H1 (cell line): Measurements from ENCODE around the gene LAT. TPM values are rescaled to one million over a fixed set of nuclear protein-coding genes. Genes with fewer than 3 reads are reported as not detected.

ENCODE experiments used
- CTCF ChIA-PET: fragments of 300-600 bp; sonication (Branson Sonifier 250); formaldehyde crosslinking; loops from one replicate; lab custom pipeline; 2021; ENCODE audit not compliant: partially characterized antibody; lab: Charles Lee
- POLR2A ChIA-PET: fragments of 300-600 bp; sonication (Branson Sonifier 250); formaldehyde crosslinking; loops from one replicate; lab custom pipeline; 2021; ENCODE audit warnings: inconsistent platforms; ENCODE audit not compliant: partially characterized antibody; lab: Charles Lee
- DNase-seq, 2 experiments: peaks; one replicate each; pipeline versions ENCODE4 v3.0.0 to v3.0.0-alpha.2; 2010 to 2022; ENCODE audit warnings: low spot score in 2 of 2, low read depth in 1 of 2, mixed read lengths in 1 of 2
- FAIRE-seq: peaks from 2 replicates; lab custom pipeline; 2011; peaks lifted over from hg19 to GRCh38; lab: Jason Lieb, UNC
- H2AFZ ChIP-seq: 2 replicates; pipeline ENCODE4 v1.8.1; 2012; ENCODE audit warnings: low read length, inconsistent platforms
- H2AK5ac ChIP-seq: 2 replicates; pipeline ENCODE4 v1.6.1; 2013; ENCODE audit warnings: low read depth, low read length
- H2BK120ac ChIP-seq: replicated peaks from 2 replicates; pipeline ENCODE3; 2013; ENCODE audit warnings: low read depth, low read length, inconsistent platforms
- H2BK12ac ChIP-seq: 2 replicates; pipeline ENCODE4 v1.6.1; 2013; ENCODE audit warnings: low read depth, low read length
- H2BK15ac ChIP-seq: 2 replicates; pipeline ENCODE4 v1.6.1; 2013; ENCODE audit warnings: low read length
- H2BK20ac ChIP-seq: 2 replicates; pipeline ENCODE4 v1.6.1; 2013; ENCODE audit warnings: low read length
- H2BK5ac ChIP-seq: 2 replicates; pipeline ENCODE4 v1.6.1; 2013; ENCODE audit warnings: low read depth, low read length
- H3K14ac ChIP-seq: 2 replicates; pipeline ENCODE4 v1.6.1; 2013; ENCODE audit warnings: inconsistent platforms; ENCODE audit not compliant: insufficient read length
- H3K18ac ChIP-seq: 2 replicates; pipeline ENCODE4 v1.6.1; 2013; ENCODE audit warnings: low read length; ENCODE audit errors: extremely low read depth
- H3K23ac ChIP-seq: 2 replicates; pipeline ENCODE4 v1.6.1; 2013; ENCODE audit warnings: inconsistent platforms; ENCODE audit not compliant: insufficient read length
- H3K23me2 ChIP-seq: 2 replicates; pipeline ENCODE4 v1.6.1; 2013; ENCODE audit warnings: low read depth, low read length
- H3K27ac ChIP-seq: 2 replicates; pipeline ENCODE4 v1.6.1; 2011; ENCODE audit warnings: low read depth, low read length, inconsistent platforms
- H3K27me3 ChIP-seq, 4 experiments: replicated peaks in 1 of 4; 1 replicate in 1 of 4; 2 replicates in 3 of 4; pipeline versions ENCODE4 v1.6.1 to v1.8.1; 2011 to 2013; ENCODE audit warnings: low read length in 3 of 4, mild to moderate bottlenecking in 3 of 4, inconsistent platforms in 2 of 4, mixed read lengths in 2 of 4, moderate library complexity in 1 of 4; ENCODE audit not compliant: control insufficient read depth in 3 of 4, insufficient read depth in 3 of 4; ENCODE audit errors: extremely low read depth in 1 of 4
- H3K36me3 ChIP-seq, 4 experiments: 2 replicates each; pipeline versions ENCODE4 v1.6.1 to v1.8.1; 2011 to 2013; ENCODE audit warnings: mild to moderate bottlenecking in 4 of 4, low read length in 3 of 4, moderate library complexity in 2 of 4, control low read depth in 1 of 4, inconsistent platforms in 1 of 4; ENCODE audit not compliant: insufficient read depth in 4 of 4, control insufficient read depth in 2 of 4
- H3K4ac ChIP-seq: replicated peaks from 2 replicates; pipeline ENCODE3; 2013; ENCODE audit warnings: low read length, low read depth, mixed read lengths, inconsistent platforms; ENCODE audit not compliant: insufficient read length
- H3K4me1 ChIP-seq, 4 experiments: replicated peaks in 1 of 4; 1 replicate in 1 of 4; 2 replicates in 3 of 4; pipeline versions ENCODE4 v1.6.1 to v1.8.1; 2011 to 2013; ENCODE audit warnings: low read length in 3 of 4, inconsistent platforms in 2 of 4, mixed read lengths in 1 of 4; ENCODE audit not compliant: insufficient read depth in 4 of 4, control insufficient read depth in 3 of 4
- H3K4me2 ChIP-seq, 2 experiments: 2 replicates each; pipeline versions ENCODE4 v1.6.1 to v1.8.1; 2011 to 2013; ENCODE audit warnings: low read depth in 2 of 2, low read length in 2 of 2, control low read depth in 1 of 2, inconsistent platforms in 1 of 2, mild to moderate bottlenecking in 1 of 2; ENCODE audit not compliant: insufficient read depth in 1 of 2
- H3K4me3 ChIP-seq, 4 experiments: fragments of 200-600, 300-600 bp in 1 of 4; sonication (generic), shearing (Covaris generic), sonication (Bioruptor Twin) in 1 of 4; 2 replicates each; pipeline versions ENCODE4 v1.5.1 to v1.8.1; 2011 to 2016; ENCODE audit warnings: low read length in 4 of 4, low read depth in 3 of 4, control low read depth in 2 of 4, inconsistent platforms in 2 of 4, mild to moderate bottlenecking in 2 of 4, mixed read lengths in 1 of 4, moderate library complexity in 1 of 4; ENCODE audit not compliant: insufficient read depth in 2 of 4; ENCODE audit errors: extremely low read depth in 1 of 4
- H3K56ac ChIP-seq: replicated peaks from 2 replicates; pipeline ENCODE3; 2013; ENCODE audit warnings: low read depth, mild to moderate bottlenecking, mixed read lengths, low read length, inconsistent platforms; ENCODE audit not compliant: insufficient read length
- H3K79me1 ChIP-seq: 2 replicates; pipeline ENCODE4 v1.6.1; 2013; ENCODE audit warnings: low read depth, low read length, control low read depth
- H3K79me2 ChIP-seq, 2 experiments: 2 replicates each; pipeline versions ENCODE4 v1.6.1 to v1.8.1; 2012 to 2013; ENCODE audit warnings: low read length in 2 of 2, mild to moderate bottlenecking in 2 of 2, inconsistent platforms in 1 of 2; ENCODE audit not compliant: insufficient read depth in 2 of 2, control insufficient read depth in 1 of 2
- H3K9ac ChIP-seq, 4 experiments: replicated peaks in 1 of 4; 1 replicate in 1 of 4; 2 replicates in 3 of 4; pipeline versions ENCODE4 v1.6.1 to v1.8.1; 2011 to 2013; ENCODE audit warnings: low read depth in 3 of 4, low read length in 3 of 4, control low read depth in 2 of 4, mild to moderate bottlenecking in 2 of 4, moderate library complexity in 2 of 4, inconsistent platforms in 1 of 4; ENCODE audit errors: extremely low read depth in 1 of 4
- H3K9me3 ChIP-seq, 2 experiments: 2 replicates each; pipeline versions ENCODE4 v1.6.1 to v1.8.1; 2012 to 2013; ENCODE audit warnings: mild to moderate bottlenecking in 2 of 2, moderate library complexity in 2 of 2, control low read depth in 1 of 2, inconsistent platforms in 1 of 2, low read depth in 1 of 2, low read length in 1 of 2, mixed read lengths in 1 of 2; ENCODE audit not compliant: insufficient read depth in 2 of 2
- H4K20me1 ChIP-seq, 2 experiments: replicated peaks in 1 of 2; 2 replicates each; pipeline versions ENCODE3 to v1.8.1; 2011 to 2013; ENCODE audit warnings: inconsistent platforms in 2 of 2, low read length in 2 of 2, mild to moderate bottlenecking in 1 of 2; ENCODE audit not compliant: insufficient read depth in 2 of 2, control insufficient read depth in 1 of 2
- H4K5ac ChIP-seq: 2 replicates; pipeline ENCODE4 v1.6.1; 2013; ENCODE audit warnings: low read length, low read depth, mixed read lengths, inconsistent platforms; ENCODE audit not compliant: insufficient read length
- H4K8ac ChIP-seq: 2 replicates; pipeline ENCODE4 v1.8.0; 2013; ENCODE audit warnings: mild to moderate bottlenecking, moderate library complexity, low read length, inconsistent platforms; ENCODE audit not compliant: insufficient read depth; ENCODE audit errors: extremely low read depth
- H4K91ac ChIP-seq: replicated peaks from 2 replicates; pipeline ENCODE3; 2013; ENCODE audit warnings: low read length, mixed read lengths, inconsistent platforms; ENCODE audit not compliant: insufficient read length
- BACH1 ChIP-seq: IDR thresholded peaks from 2 replicates; pipeline ENCODE4 v1.6.1; 2012; ENCODE audit warnings: low read length, improper control_type of control experiment
- CHD2 ChIP-seq: IDR thresholded peaks from 2 replicates; pipeline ENCODE4 v1.6.1; 2012; ENCODE audit warnings: low read length, improper control_type of control experiment
- CTBP2 ChIP-seq: IDR thresholded peaks from 2 replicates; pipeline ENCODE4 v1.7.0; 2011; ENCODE audit warnings: borderline replicate concordance, mild to moderate bottlenecking, moderate library complexity, mixed read lengths, low read length; ENCODE audit not compliant: insufficient read depth, insufficient read length
- GABPA ChIP-seq: IDR thresholded peaks from 2 replicates; pipeline ENCODE4 v1.6.1; 2011; ENCODE audit warnings: mild to moderate bottlenecking, low read length, moderate library complexity, borderline replicate concordance; ENCODE audit not compliant: insufficient read depth
- SP2 ChIP-seq: IDR thresholded peaks from 2 replicates; pipeline ENCODE4 v1.6.1; 2012; ENCODE audit warnings: mild to moderate bottlenecking, low read length, inconsistent platforms
- TAF7 ChIP-seq: optimal IDR thresholded peaks from 2 replicates; pipeline ENCODE3; 2011; ENCODE audit warnings: low read depth, mild to moderate bottlenecking, inconsistent platforms, low read length, moderate library complexity, borderline replicate concordance
- TBP ChIP-seq: IDR thresholded peaks from 2 replicates; pipeline ENCODE4 v1.6.1; 2011; ENCODE audit warnings: low read depth, low read length, improper control_type of control experiment
- WGBS, 2 experiments: shearing (Covaris generic) in 1 of 2; methylation state at CpG; one replicate each; pipeline versions ENCODE4 v1.1.6 to v1.1.7; 2013 to 2015; ENCODE audit warnings: low lambda C conversion rate in 2 of 2, mixed read lengths in 2 of 2, inconsistent platforms in 1 of 2, low coverage in 1 of 2, missing lambda C conversion rate in 1 of 2; ENCODE audit not compliant: insufficient replicate concordance in 2 of 2, insufficient coverage in 1 of 2, insufficient read length in 1 of 2; ENCODE audit errors: extremely low coverage in 1 of 2, missing lambda C conversion rate in 1 of 2; 5-methylcytosine and 5-hydroxymethylcytosine counted together
- polyA plus RNA-seq, 7 experiments: library from polyadenylated mRNA; depleted of rRNA in 3 of 7; stranded (reverse) in 5 of 7; unstranded in 2 of 7; fragments of >200 nt in 5 of 7; fragments of 200-250 nt in 2 of 7; gene quantifications; 1 replicate in 5 of 7; 2 replicates in 1 of 7; 4 replicates in 1 of 7; pipeline versions ENCODE4 v1.2.1 to v1.2.3, GENCODE V29; 2011 to 2013; ENCODE audit warnings: missing spikeins in 2 of 7, mixed read lengths in 2 of 7
- total RNA-seq: library from RNA; stranded (reverse); fragmentation: NEBNext Ultra II Directional; extraction: Animal tissue kit (Norgen Biotek cat#: 25700); gene quantifications from 2 replicates; pipeline ENCODE4 v1.2.1, GENCODE V29; 2021

Gene LAT
- total and polyA plus RNA-seq, 2 of the 8 experiments (the other 6 are each of a cell fraction or from before 2014, with no cell fraction given), result 2.7 to 3.4 TPM

- POLR2A ChIA-PET, result interaction anchor here (0.6 to 1.7 kb wide), 4 partner anchors 9 to 20 kb away, joined by 3 to 5 read pairs (median 4); no protein-coding TSS in a partner anchor
- no peak overlapping the region for H2AFZ ChIP-seq
- H3K36me3 ChIP-seq, result no peaks in the 10 kb centered on the region
- TF ChIP-seq TAF7 (no peak), GABPA (no peak), CHD2 (no peak), SP2 (no peak), CTBP2 (no peak), BACH1 (no peak), TBP (no peak)
- FAIRE-seq (no peak), DNase-seq (no peak)
- no peak overlapping the region for H3K9ac ChIP-seq
- no peak overlapping the region for H2BK12ac ChIP-seq
- CTCF ChIA-PET, result interaction anchor here (1.2 to 3.3 kb wide), 2 partner anchors 9 to 11 kb away, joined by 4 to 9 read pairs; no protein-coding TSS in a partner anchor
- H2BK20ac ChIP-seq, result no peak overlapping the region
- no peak overlapping the region for H2BK120ac ChIP-seq
- H3K4me1 ChIP-seq, result no peaks in the 10 kb centered on the region
- H3K14ac ChIP-seq, result no peak overlapping the region
- H3K9me3 ChIP-seq, result no peaks in the 10 kb centered on the region
- no peak overlapping the region for H3K56ac ChIP-seq
- H4K20me1 ChIP-seq, result peaks cover 0 to 2% of the 10 kb centered on the region in 2 experiments
- no peak overlapping the region for H4K8ac ChIP-seq
- no peak overlapping the region for H2AK5ac ChIP-seq
- H2BK15ac ChIP-seq, result no peak overlapping the region
- no peak overlapping the region for H3K4ac ChIP-seq
- no peak overlapping the region for H3K18ac ChIP-seq
- no peak overlapping the region for H3K4me2 ChIP-seq
- no peak overlapping the region for H3K27ac ChIP-seq
- H3K23me2 ChIP-seq, result no peaks in the 10 kb centered on the region
- no peaks in the 10 kb centered on the region for H3K79me2 ChIP-seq
- no peak overlapping the region for H4K5ac ChIP-seq
- no peak overlapping the region for H3K23ac ChIP-seq
- no peaks in the 10 kb centered on the region for H3K27me3 ChIP-seq
- no peaks in the 10 kb centered on the region for H3K79me1 ChIP-seq
- no peak overlapping the region for H4K91ac ChIP-seq
- no peak overlapping the region for H3K4me3 ChIP-seq
- WGBS, 2 experiments, result 95% methylated on average over 10 of the region's 10 CpGs; no CpG with 5 or more reads in 1 of the 2 experiments
- H2BK5ac ChIP-seq, result no peak overlapping the region
Measured at GRCh38 chr16:28992496-28992895, 7.6 kb downstream of the LAT start.
